Psoas muscle (tissue), 8 donors: ENCODE measurements around the gene CLCN7. TPM values are rescaled to one million over a fixed set of nuclear protein-coding genes. Genes with fewer than 3 reads are reported as not detected.

Experiments used
- ATAC-seq, 4 donors: fragments of 200-7000 bp; cut with Tn5 transposase; one replicate each; pipeline ENCODE4 v1.9.1; 2020; ENCODE audit warnings: moderate library complexity in 3 of 4, mild to moderate bottlenecking in 2 of 4
- DNase-seq, 2 donors: peaks; one replicate each; pipeline ENCODE4 v3.0.0-alpha.2; 2020
- H3K27ac ChIP-seq: fragments of 200-600 bp; one replicate; pipeline ENCODE4 v1.8.0; 2022
- H3K27me3 ChIP-seq, 3 donors: fragments of 200-600 bp in 1 of 3; one replicate each; pipeline versions ENCODE4 v1.6.1 to v1.8.0; 2013 to 2022; ENCODE audit warnings: low read length in 2 of 3, mild to moderate bottlenecking in 2 of 3, moderate library complexity in 1 of 3; ENCODE audit not compliant: insufficient read depth in 3 of 3
- H3K36me3 ChIP-seq, 2 donors: fragments of 200-600 bp in 1 of 2; one replicate each; pipeline versions ENCODE4 v1.6.1 to v1.8.0; 2013 to 2022; ENCODE audit warnings: low read depth in 1 of 2, mild to moderate bottlenecking in 1 of 2, moderate library complexity in 1 of 2; ENCODE audit not compliant: insufficient read depth in 1 of 2
- H3K4me1 ChIP-seq: fragments of 200-600 bp; one replicate; pipeline ENCODE4 v1.8.0; 2022
- H3K4me3 ChIP-seq: fragments of 200-600 bp; one replicate; pipeline ENCODE4 v1.8.0; 2022; ENCODE audit warnings: mild to moderate bottlenecking
- H3K9me3 ChIP-seq: fragments of 200-600 bp; one replicate; pipeline ENCODE4 v1.8.0; 2022
- CTCF ChIP-seq: fragments of 200-600 bp; IDR thresholded peaks from one replicate; pipeline ENCODE4 v1.8.0; 2022; ENCODE audit warnings: antibody characterized with exemption
- WGBS, 3 donors: extraction: QIAGEN DNeasy Blood & Tissue Kit; methylation state at CpG; one replicate each; pipeline versions ENCODE4 v1.1.6 to v1.1.7; 2013; 5-methylcytosine and 5-hydroxymethylcytosine counted together
- intact Hi-C, 2 donors: fragments of 100-400 bp; cut with DNase I; formaldehyde crosslinking; loops; one replicate each; pipeline versions ENCODE4 v1.11.0 to v1.14.2; 2022
- long read RNA-seq, 2 donors: library from polyadenylated mRNA; unstranded; transcript quantifications; one replicate each; pipeline ENCODE4 v2.0.0, GENCODE V29; 2021
- polyA plus RNA-seq, 3 donors: library from polyadenylated mRNA; stranded (reverse); fragments of 200-250 nt; gene quantifications; one replicate each; pipeline ENCODE4 v1.2.3, GENCODE V29; 2013
- total RNA-seq, 4 donors: library from RNA; stranded (reverse); fragmentation: NEBNext Ultra II Directional in 2 of 4; extraction: Animal tissue kit (Norgen Biotek cat#: 25700) in 2 of 4; gene quantifications; one replicate each; pipeline versions ENCODE4 v1.2.1 to v1.2.4, GENCODE V29; 2021 to 2023
- donor health status: healthy with polysubstance abuse.
- donor health status: DM: no; HTN: no; CAD: no; lungs with moderate emphysema.
- donor health status: Bipolar disorder and iron deficiency.
- donor health status: healthy.
- donor health status: DM: yes; HTN: yes; CAD: no.
- donor health status: DM: no; HTN: no; CAD: no.
- donor health status: DM: no; HTN: no; CAD: no.
- donor health status: DM: yes; HTN: yes; CAD: no.

CLCN7 gene, protein sequence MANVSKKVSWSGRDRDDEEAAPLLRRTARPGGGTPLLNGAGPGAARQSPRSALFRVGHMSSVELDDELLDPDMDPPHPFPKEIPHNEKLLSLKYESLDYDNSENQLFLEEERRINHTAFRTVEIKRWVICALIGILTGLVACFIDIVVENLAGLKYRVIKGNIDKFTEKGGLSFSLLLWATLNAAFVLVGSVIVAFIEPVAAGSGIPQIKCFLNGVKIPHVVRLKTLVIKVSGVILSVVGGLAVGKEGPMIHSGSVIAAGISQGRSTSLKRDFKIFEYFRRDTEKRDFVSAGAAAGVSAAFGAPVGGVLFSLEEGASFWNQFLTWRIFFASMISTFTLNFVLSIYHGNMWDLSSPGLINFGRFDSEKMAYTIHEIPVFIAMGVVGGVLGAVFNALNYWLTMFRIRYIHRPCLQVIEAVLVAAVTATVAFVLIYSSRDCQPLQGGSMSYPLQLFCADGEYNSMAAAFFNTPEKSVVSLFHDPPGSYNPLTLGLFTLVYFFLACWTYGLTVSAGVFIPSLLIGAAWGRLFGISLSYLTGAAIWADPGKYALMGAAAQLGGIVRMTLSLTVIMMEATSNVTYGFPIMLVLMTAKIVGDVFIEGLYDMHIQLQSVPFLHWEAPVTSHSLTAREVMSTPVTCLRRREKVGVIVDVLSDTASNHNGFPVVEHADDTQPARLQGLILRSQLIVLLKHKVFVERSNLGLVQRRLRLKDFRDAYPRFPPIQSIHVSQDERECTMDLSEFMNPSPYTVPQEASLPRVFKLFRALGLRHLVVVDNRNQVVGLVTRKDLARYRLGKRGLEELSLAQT
- total RNA-seq: 10 to 100 TPM; 41.2 to 65.4 (median 46.2) TPM
- 10 to 100 TPM; 27.0 to 33.6 (median 29.7) TPM for polyA plus RNA-seq
- long read RNA-seq, donor 1, full-length matches to known transcripts: 9 of 28 reads
- long read RNA-seq, donor 1, partial matches to known transcripts: 10 of 28 reads
- long read RNA-seq, donor 1, other reads (novel, unspliced or antisense): 9 of 28 reads
- long read RNA-seq, donor 2, full-length matches to known transcripts: 42 of 107 reads
- long read RNA-seq, donor 2, partial matches to known transcripts: 29 of 107 reads
- long read RNA-seq, donor 2, other reads (novel, unspliced or antisense): 36 of 107 reads

DNA sequence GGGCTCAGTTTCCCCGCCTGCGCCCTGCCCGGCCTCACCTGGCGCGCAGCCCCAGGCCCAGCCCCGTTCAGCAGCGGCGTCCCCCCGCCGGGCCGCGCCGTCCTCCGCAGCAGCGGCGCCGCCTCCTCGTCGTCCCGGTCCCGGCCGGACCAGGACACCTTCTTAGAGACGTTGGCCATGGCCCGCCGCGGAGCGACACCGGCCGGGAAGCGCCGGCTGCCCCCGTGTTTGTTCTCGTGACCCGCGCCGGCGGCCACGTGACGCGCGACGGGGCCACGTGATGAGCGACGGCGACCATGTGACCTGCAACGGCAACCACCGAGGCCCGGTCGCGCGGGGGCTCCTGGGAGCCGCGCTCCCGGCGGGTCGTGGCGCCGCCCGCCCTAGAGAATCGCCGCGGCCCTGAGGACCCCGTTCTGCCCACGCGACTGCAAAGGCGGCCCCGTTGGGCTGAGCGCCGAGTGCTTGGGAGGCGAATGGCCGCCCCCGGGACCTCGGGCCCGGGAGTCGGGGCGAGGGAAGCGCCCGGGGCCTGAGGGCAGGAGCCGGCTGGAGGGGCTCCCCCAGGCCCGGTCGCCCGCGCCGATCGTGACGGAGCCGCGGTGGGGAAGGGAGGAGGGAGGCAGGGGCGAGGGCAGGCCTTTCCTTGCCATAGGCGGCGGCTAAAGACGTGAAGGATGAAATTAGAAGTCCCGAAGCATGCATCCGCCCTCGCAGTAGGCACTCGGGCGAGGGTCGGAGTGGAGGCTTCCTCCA, at the start of gene CLCN7:
Gene CLCN7 (minus strand): TSS at position 233 of the 756 bp plus-strand sequence. CDS start 54 bp downstream, at position 179.
- 0% methylated on average over 90 to 99 of the region's 99 CpGs for WGBS, 3 donors
- H3K4me1 ChIP-seq: peaks cover 17% of the 10 kb centered on the region
- H3K36me3 ChIP-seq: no peaks in the 10 kb centered on the region
- intact Hi-C loops: loop anchor here in 1 of 2 donors (2.0 to 10.0 kb wide), 2 partner anchors 16 to 50 kb away; partner anchors contain the start of gene UQCC4
- no peaks in the 10 kb centered on the region for H3K9me3 ChIP-seq
- H3K4me3 ChIP-seq: peak within 1 kb of the TSS; percentile 91
- peak; percentile 94 to 96 for DNase-seq
- ATAC-seq: peak; percentile 95 to 99 (median 98)
- peak within 1 kb of the TSS; percentile 96 for H3K27ac ChIP-seq
- no peak for TF ChIP-seq CTCF
- H3K27me3 ChIP-seq: no peaks in the 10 kb centered on the region

DNA sequence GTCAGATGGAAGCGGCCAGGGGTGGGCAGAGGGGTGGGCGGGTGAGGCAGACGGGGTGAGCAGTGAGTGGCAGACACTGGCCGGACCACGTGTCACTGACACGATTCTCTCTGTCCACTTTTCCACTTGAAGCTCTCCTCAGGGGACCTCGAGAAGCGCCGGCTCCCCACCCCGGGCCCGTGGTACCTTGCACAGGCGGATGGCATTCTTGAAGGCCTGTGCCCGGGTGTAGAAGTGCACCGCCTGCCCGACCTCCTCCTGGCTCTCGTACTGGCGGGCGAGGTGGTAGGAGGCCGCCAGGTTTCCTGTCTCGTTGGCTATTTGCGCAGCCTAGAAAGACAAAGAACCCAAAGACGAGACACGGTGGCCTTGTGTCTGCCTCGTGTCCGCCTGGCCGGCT, 49.5 kb upstream of the CLCN7 start:
- Histone ChIP-seq H3K9me3 (no peaks in the 10 kb centered on the region), H3K36me3 (peaks cover 0 to 14% of the 10 kb centered on the region in 2 donors), H3K27ac (no peak overlapping the region), H3K4me1 (no peaks in the 10 kb centered on the region), H3K4me3 (no peak overlapping the region), H3K27me3 (no peaks in the 10 kb centered on the region)
- TF ChIP-seq CTCF: no peak
- 90 to 93% (median 92%) methylated on average over 24 to 26 of the region's 26 CpGs for WGBS, 3 donors
- ATAC-seq (no peak), DNase-seq (no peak)
- intact Hi-C loops: no loop called here

DNA sequence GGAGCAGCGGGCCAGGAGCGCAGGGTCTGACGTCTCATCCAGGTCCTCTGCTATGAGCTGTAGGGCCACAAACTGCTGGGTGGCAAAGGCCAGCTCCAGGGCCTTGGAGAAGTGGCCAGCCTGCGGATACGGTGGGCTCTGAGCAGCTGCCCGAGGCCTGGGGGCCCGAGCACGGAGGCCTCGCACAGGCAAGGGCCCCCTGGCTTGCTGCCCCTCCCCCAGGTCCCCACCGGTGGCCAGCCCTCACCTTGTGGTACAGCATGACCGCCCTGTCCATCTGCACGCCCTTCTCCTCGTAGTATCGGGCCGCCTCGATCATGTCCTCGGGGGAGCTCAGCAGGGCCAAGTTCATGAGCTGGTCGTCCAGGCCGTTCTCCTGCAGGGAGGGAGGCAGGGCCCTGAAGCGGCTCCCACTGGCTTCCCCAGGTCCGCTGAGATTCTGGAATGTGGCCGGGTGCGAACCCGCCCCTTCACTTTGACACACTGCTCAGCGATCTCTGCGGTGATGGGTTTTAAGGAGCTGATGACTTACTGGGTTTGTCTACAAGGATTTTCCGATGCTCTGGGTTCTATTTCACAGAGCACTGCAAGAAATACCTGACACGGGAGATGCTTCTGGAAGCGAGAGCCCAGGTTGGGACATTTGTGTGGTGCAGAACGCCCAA, 48.9 kb upstream of the CLCN7 start:
- Histone ChIP-seq H3K9me3 (no peaks in the 10 kb centered on the region), H3K27ac (no peak overlapping the region), H3K36me3 (peaks cover 0 to 14% of the 10 kb centered on the region in 2 donors), H3K4me3 (no peak overlapping the region), H3K4me1 (no peaks in the 10 kb centered on the region), H3K27me3 (no peaks in the 10 kb centered on the region)
- WGBS, 3 donors: 89 to 92% (median 91%) methylated on average over 30 of the region's 30 CpGs
- DNase-seq (no peak), ATAC-seq (no peak)
- intact Hi-C loops: no loop called here
- TF ChIP-seq CTCF: no peak

- intact Hi-C loops: no loop called here
- Histone ChIP-seq H3K4me3 (no peak overlapping the region), H3K36me3 (peaks cover 0 to 14% of the 10 kb centered on the region in 2 donors), H3K4me1 (no peaks in the 10 kb centered on the region), H3K27ac (no peak overlapping the region), H3K27me3 (no peaks in the 10 kb centered on the region), H3K9me3 (no peaks in the 10 kb centered on the region)
- WGBS, 3 donors: 94 to 95% (median 95%) methylated on average over 19 of the region's 19 CpGs
- ATAC-seq (no peak), DNase-seq (no peak)
- TF ChIP-seq CTCF: no peak
Observed at GRCh38 chr16:1520461-1520860, 45.6 kb upstream of the CLCN7 start.
